HepG2 (cell line): ENCODE measurements around the gene GSTP1. TPM values are rescaled to one million over a fixed set of nuclear protein-coding genes. Genes with fewer than 3 reads are reported as not detected.
"Not testable (repeated sequence)": the region's sequence is repeated elsewhere in the genome, so short reads cannot be mapped to it uniquely, and the experiment has no call there.

Source experiments
- ATAC-seq: fragments of 200-7000 bp; cut with Tn5 transposase; 3 replicates; pipeline ENCODE4 v1.9.1; 2020; ENCODE audit warnings: mild to moderate bottlenecking, moderate library complexity
- BruUV-seq: library from RNA; stranded (reverse); fragments of 400-500 nt; replicated peaks from 2 replicates; lab custom pipeline; 2021; lab: Mats Ljungman, UMichigan
- CTCF ChIA-PET: fragments of 300-600 bp; formaldehyde crosslinking; extraction: SDS; loops from one replicate; lab custom pipeline; 2021; ENCODE audit warnings: low total read pairs, inconsistent platforms, low intra/inter-chr PET ratio; lab: Yijun Ruan, JAX
- POLR2A ChIA-PET: fragments of 350-600 bp; sonication (Branson Sonifier 250); formaldehyde crosslinking; loops from one replicate; lab custom pipeline; 2020; ENCODE audit warnings: antibody characterized with exemption, inconsistent platforms; lab: Yijun Ruan, JAX
- DNase-seq: peaks from one replicate; pipeline ENCODE4 v3.0.0-alpha.2; 2015; ENCODE audit warnings: low spot score
- FAIRE-seq: peaks from 3 replicates; lab custom pipeline; 2011; peaks lifted over from hg19 to GRCh38; lab: Jason Lieb, UNC
- H2AFZ ChIP-seq: one replicate; pipeline ENCODE4 v1.6.1; 2011; ENCODE audit warnings: low read length, inconsistent platforms
- H3K27ac ChIP-seq: fragments of 300-600 bp; 3 replicates; pipeline ENCODE4 v1.8.0; 2011; ENCODE audit warnings: mixed run types, mild to moderate bottlenecking, mixed read lengths, low read length, inconsistent platforms; ENCODE audit not compliant: insufficient read depth; ENCODE audit errors: extremely low read length
- H3K27me3 ChIP-seq, 2 experiments: fragments of 200-600 bp in 1 of 2; 2 replicates in 1 of 2; 3 replicates in 1 of 2; pipeline versions ENCODE4 v1.6.0 to v1.8.0; 2011; ENCODE audit warnings: low read length in 2 of 2, mild to moderate bottlenecking in 2 of 2, moderate library complexity in 2 of 2, inconsistent platforms in 1 of 2; ENCODE audit not compliant: insufficient read depth in 2 of 2, control insufficient read depth in 1 of 2
- H3K36me3 ChIP-seq, 2 experiments: fragments of 200-600 bp in 1 of 2; replicated peaks in 1 of 2; 2 replicates in 1 of 2; 3 replicates in 1 of 2; pipeline versions ENCODE4 v1.5.1 to v1.8.0; 2011; ENCODE audit warnings: low read length in 2 of 2, inconsistent platforms in 1 of 2; ENCODE audit not compliant: insufficient read depth in 2 of 2, control insufficient read depth in 1 of 2
- H3K4me1 ChIP-seq: 2 replicates; pipeline ENCODE4 v1.5.1; 2012; ENCODE audit warnings: low read length, inconsistent platforms; ENCODE audit not compliant: insufficient read depth
- H3K4me2 ChIP-seq: 2 replicates; pipeline ENCODE4 v1.6.0; 2011; ENCODE audit warnings: low read depth, low read length, inconsistent platforms
- H3K4me3 ChIP-seq, 3 experiments: fragments of 200-600 bp in 1 of 3; sonication (generic), shearing (Covaris generic) in 1 of 3; replicated peaks in 1 of 3; 2 replicates each; pipeline ENCODE4 v1.5.1; 2011 to 2016; ENCODE audit warnings: low read length in 3 of 3, inconsistent platforms in 2 of 3, low read depth in 2 of 3, mild to moderate bottlenecking in 2 of 3, control low read depth in 1 of 3, mixed read lengths in 1 of 3; ENCODE audit not compliant: insufficient read depth in 1 of 3
- H3K79me2 ChIP-seq: one replicate; pipeline ENCODE4 v1.6.1; 2011; ENCODE audit warnings: low read length, inconsistent platforms; ENCODE audit not compliant: insufficient read depth
- H3K9ac ChIP-seq: 2 replicates; pipeline ENCODE4 v1.6.0; 2011; ENCODE audit warnings: mild to moderate bottlenecking, low read depth, low read length, inconsistent platforms; ENCODE audit not compliant: insufficient read depth
- H3K9me3 ChIP-seq: 2 replicates; pipeline ENCODE4 v1.5.1; 2012; ENCODE audit warnings: mild to moderate bottlenecking, low read length
- H4K20me1 ChIP-seq: 2 replicates; pipeline ENCODE4 v1.6.0; 2011; ENCODE audit warnings: inconsistent platforms, mild to moderate bottlenecking, low read length, moderate library complexity; ENCODE audit not compliant: insufficient read depth
- CC2D1A ChIP-seq: sonication (generic); formaldehyde crosslinking; IDR thresholded peaks from 2 replicates; pipeline ENCODE4 v1.8.1; 2023; ENCODE audit warnings: mild to moderate bottlenecking, missing genetic modification reagents
- GABPB1 ChIP-seq: IDR thresholded peaks from 2 replicates; pipeline ENCODE4 v1.6.1; 2016; ENCODE audit warnings: mild to moderate bottlenecking, missing genetic modification reagents, moderate library complexity, missing compliant biosample characterization
- GLI4 ChIP-seq: sonication (generic); formaldehyde crosslinking; IDR thresholded peaks from 2 replicates; pipeline ENCODE4 v1.5.1; 2020; ENCODE audit warnings: missing genetic modification reagents, mild to moderate bottlenecking, moderate library complexity, borderline replicate concordance
- HMGA1 ChIP-seq: sonication (generic); formaldehyde crosslinking; conservative IDR thresholded peaks from 2 replicates; pipeline ENCODE4 v1.4.0; 2020; ENCODE audit warnings: missing genetic modification reagents
- KLF16 ChIP-seq, 2 experiments: sonication (generic) in 1 of 2; formaldehyde crosslinking in 1 of 2; IDR thresholded peaks; 2 replicates each; pipeline versions ENCODE4 v1.6.1 to v1.8.0; 2016 to 2023; ENCODE audit warnings: missing genetic modification reagents in 2 of 2, missing compliant biosample characterization in 1 of 2
- RBAK ChIP-seq: sonication (generic); formaldehyde crosslinking; IDR thresholded peaks from 2 replicates; pipeline ENCODE4 v1.5.1; 2020; ENCODE audit warnings: mild to moderate bottlenecking, missing genetic modification reagents
- SRSF1 ChIP-seq: fragments of 200-400 bp; formaldehyde crosslinking; optimal IDR thresholded peaks from 2 replicates; pipeline ENCODE3; 2017; ENCODE audit warnings: mild to moderate bottlenecking, low read depth, low read length, moderate library complexity
- THYN1 ChIP-seq: sonication (generic); formaldehyde crosslinking; IDR thresholded peaks from 2 replicates; pipeline ENCODE4 v1.8.1; 2023; ENCODE audit warnings: low read depth, mild to moderate bottlenecking, moderate library complexity, missing genetic modification reagents, borderline replicate concordance
- ZFYVE20 ChIP-seq: sonication (generic); formaldehyde crosslinking; IDR thresholded peaks from 2 replicates; pipeline ENCODE4 v1.8.0; 2023; ENCODE audit warnings: low read depth, mild to moderate bottlenecking, moderate library complexity, missing genetic modification reagents, borderline replicate concordance
- ZNF496 ChIP-seq: sonication (generic); formaldehyde crosslinking; IDR thresholded peaks from 2 replicates; pipeline ENCODE4 v1.8.1; 2023; ENCODE audit warnings: mild to moderate bottlenecking, moderate library complexity, missing genetic modification reagents; ENCODE audit not compliant: insufficient replicate concordance
- ZNF747 ChIP-seq: sonication (generic); formaldehyde crosslinking; IDR thresholded peaks from 2 replicates; pipeline ENCODE4 v1.8.1; 2023; ENCODE audit warnings: missing genetic modification reagents, mild to moderate bottlenecking, borderline replicate concordance
- WGBS: methylation state at CpG from one replicate; pipeline ENCODE4 v1.1.6; 2017; ENCODE audit warnings: low lambda C conversion rate; 5-methylcytosine and 5-hydroxymethylcytosine counted together
- in situ Hi-C: cut with HindIII; loops from 2 replicates; pipeline ENCODE4 v1.10.0; 2017; ENCODE audit warnings: low pct_unique_long_range_greater_than_20kb; ENCODE audit not compliant: extremely low pct_ligation_motif_present
- intact Hi-C: fragments of 100-400 bp; cut with micrococcal nuclease; formaldehyde crosslinking; loops from one replicate; pipeline ENCODE4 v1.10.0; 2022; ENCODE audit not compliant: unreplicated experiment
- polyA plus RNA-seq, 8 experiments: library from polyadenylated mRNA; depleted of rRNA in 3 of 8; stranded (reverse) in 7 of 8; unstranded in 1 of 8; fragments of >200 nt; fragmentation: Illumina TruSeq in 4 of 8; extraction: Trizol in 4 of 8; gene quantifications; 2 replicates each; pipeline versions ENCODE4 v1.2.1 to v1.2.3, GENCODE V29; 2011 to 2016; ENCODE audit warnings: low read depth in 4 of 8, missing spikeins in 1 of 8, mixed read lengths in 1 of 8; ENCODE audit not compliant: insufficient read depth in 1 of 8
- total RNA-seq, 5 experiments: library from RNA; depleted of rRNA; stranded (reverse); fragments of >200 nt; fragmentation: Illumina TruSeq; extraction: Trizol; gene quantifications; 2 replicates each; pipeline ENCODE4 v1.2.3, GENCODE V29; 2016; ENCODE audit warnings: low read depth in 1 of 5

GSTP1 gene
- total and polyA plus RNA-seq, 2 of the 13 experiments (the other 11 are each of a cell fraction or from before 2014, with no cell fraction given) = not detected

DNA sequence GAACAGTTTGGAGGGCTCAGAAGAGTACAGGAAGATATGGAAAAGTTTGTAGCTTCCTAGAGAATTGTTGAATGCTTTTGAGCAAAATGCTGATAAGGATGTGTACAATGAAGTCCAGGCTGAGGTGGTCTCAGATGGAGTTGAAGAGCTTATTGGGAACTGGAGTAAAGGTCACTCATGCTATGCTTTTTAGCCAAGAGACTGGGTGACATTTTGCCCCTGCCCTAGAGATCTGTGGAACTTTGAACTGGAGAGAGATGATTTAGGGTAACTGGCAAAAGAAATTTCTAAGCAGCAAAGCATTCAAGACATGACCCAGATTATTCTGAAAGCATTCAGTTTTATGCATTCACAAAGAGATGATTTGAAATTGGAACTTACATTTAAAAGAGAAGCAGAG, 32.5 kb upstream of the GSTP1 start (continued):
- TF ChIP-seq ZFYVE20 (CRISPR knock-in tag) (no peak), RBAK (no peak), KLF16 (CRISPR knock-in tag; IDR thresholded peaks at IDR 0.05) (no peak), HMGA1 (no peak), CC2D1A (CRISPR knock-in tag) (no peak), SRSF1 (no peak)

DNA sequence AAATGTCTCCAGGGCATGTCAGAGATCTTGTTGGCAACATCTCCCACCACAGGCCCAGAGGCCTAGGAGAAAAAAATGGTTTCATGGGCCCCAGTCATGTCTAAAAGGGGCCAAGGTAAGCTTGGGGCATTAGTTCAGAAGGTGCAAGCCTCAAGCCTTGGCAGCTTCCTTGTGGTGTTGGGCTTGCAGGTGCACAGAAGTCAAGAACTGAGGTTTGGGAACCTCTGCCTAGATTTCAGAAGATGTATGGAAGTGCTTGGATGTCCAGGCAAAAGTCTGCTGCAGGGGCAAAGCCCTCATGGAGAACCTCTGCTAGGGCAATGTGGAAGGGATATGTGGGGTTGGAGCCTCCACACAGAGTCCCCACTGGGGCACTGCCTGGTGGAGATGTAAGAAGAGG, 31.9 kb upstream of the GSTP1 start:
- H3K9ac ChIP-seq, H4K20me1 ChIP-seq, intact Hi-C loops, H2AFZ ChIP-seq, H3K27ac ChIP-seq, FAIRE-seq, BruUV-seq, POLR2A ChIA-PET, H3K79me2 ChIP-seq, H3K36me3 ChIP-seq, H3K4me3 ChIP-seq, H3K4me2 ChIP-seq, DNase-seq, H3K27me3 ChIP-seq, CTCF ChIA-PET, ATAC-seq, in situ Hi-C loops: not testable (repeated sequence)
- peaks cover 26% of the 10 kb centered on the region; the same call in 1 of the 2 replicates for H3K4me1 ChIP-seq
- H3K9me3 ChIP-seq = peaks cover 13% of the 10 kb centered on the region

DNA sequence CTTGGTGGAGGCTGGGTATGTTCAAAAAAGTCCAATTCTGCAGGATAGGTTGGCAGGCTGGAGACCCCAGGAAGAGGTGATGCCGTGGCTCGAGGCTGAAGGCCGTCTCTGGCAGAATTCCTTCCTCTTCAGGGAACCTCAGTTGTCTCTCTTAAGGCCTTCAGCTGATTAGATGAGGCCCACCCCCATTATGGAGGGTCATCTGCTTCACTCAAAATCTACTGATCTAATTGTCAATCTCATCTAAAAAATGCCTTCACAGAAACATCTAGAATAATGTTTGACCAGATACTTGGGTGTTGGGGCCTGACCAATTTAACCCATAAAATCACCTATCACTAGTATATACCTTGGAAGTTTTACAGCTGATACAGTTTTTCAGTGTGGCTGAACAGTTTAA, 27.4 kb upstream of the GSTP1 start:
- Histone ChIP-seq H2AFZ (no peak overlapping the region), H3K79me2 (no peaks in the 10 kb centered on the region), H3K4me1 (peaks cover 37% of the 10 kb centered on the region), H3K4me2 (no peak overlapping the region), H3K9me3 (peaks cover 13% of the 10 kb centered on the region)
- intact Hi-C loops = no loop called here
- FAIRE-seq (no peak), DNase-seq (no peak)
- CTCF ChIA-PET = no interaction called here
- 20% methylated on average over 3 of the region's 3 CpGs for WGBS
- TF ChIP-seq GABPB1 (CRISPR knock-in tag) (no peak), THYN1 (CRISPR knock-in tag) (no peak), ZNF747 (CRISPR knock-in tag) (no peak), GLI4 (no peak), ZNF496 (CRISPR knock-in tag) (no peak)
- TF ChIP-seq, all 625 proteins: peak for 0
- Histone ChIP-seq H3K27ac (no peak overlapping the region), H3K4me3 (no peak overlapping the region), H3K27me3 (no peaks in the 10 kb centered on the region), H4K20me1 (no peaks in the 10 kb centered on the region), H3K9ac (no peak overlapping the region), H3K36me3 (no peaks in the 10 kb centered on the region)
- ATAC-seq = no peak
- BruUV-seq = no TSS peak
- in situ Hi-C loops = no loop called here
- POLR2A ChIA-PET = no interaction called here
